Mesothelial cell of epicardium (in vitro differentiated cells): Measurements from ENCODE around the gene PRODH. TPM values are rescaled to one million over a fixed set of nuclear protein-coding genes. Genes with fewer than 3 reads are reported as not detected.
"Not testable (repeated sequence)": the region's sequence is repeated elsewhere in the genome, so short reads cannot be mapped to it uniquely, and the experiment has no call there.

Source experiments
- DNase-seq, 2 experiments: peaks; one replicate each; pipeline ENCODE4 v3.0.0; 2021; ENCODE audit warnings: low spot score in 2 of 2; ENCODE audit not compliant: unreplicated experiment in 2 of 2
- H3K27ac Mint-ChIP-seq: 2 replicates; pipeline ENCODE4 v1.8.0; 2021; ENCODE audit warnings: mixed read lengths
- H3K27me3 Mint-ChIP-seq: 2 replicates; pipeline ENCODE4 v1.8.0; 2021; ENCODE audit warnings: low read depth, mixed read lengths
- H3K36me3 Mint-ChIP-seq: 2 replicates; pipeline ENCODE4 v1.8.0; 2021; ENCODE audit warnings: mixed read lengths
- H3K4me1 Mint-ChIP-seq: 2 replicates; pipeline ENCODE4 v1.8.0; 2021; ENCODE audit warnings: mixed read lengths
- H3K4me3 Mint-ChIP-seq: 2 replicates; pipeline ENCODE4 v1.8.0; 2021; ENCODE audit warnings: mild to moderate bottlenecking, moderate library complexity, mixed read lengths
- H3K9me3 Mint-ChIP-seq: 2 replicates; pipeline ENCODE4 v1.8.0; 2021; ENCODE audit warnings: mixed read lengths
- CTCF ChIP-seq: fragments of 200-600 bp; sonication (generic); IDR thresholded peaks from one replicate; pipeline ENCODE4 v1.5.0; 2021; ENCODE audit warnings: antibody characterized with exemption; ENCODE audit not compliant: unreplicated experiment
- total RNA-seq: library from RNA; stranded (reverse); gene quantifications from 3 replicates; pipeline ENCODE4 v1.2.1, GENCODE V29; 2021

The PRODH gene
- total RNA-seq, 1 donor from 2014 or later: 2.1 TPM

DNA sequence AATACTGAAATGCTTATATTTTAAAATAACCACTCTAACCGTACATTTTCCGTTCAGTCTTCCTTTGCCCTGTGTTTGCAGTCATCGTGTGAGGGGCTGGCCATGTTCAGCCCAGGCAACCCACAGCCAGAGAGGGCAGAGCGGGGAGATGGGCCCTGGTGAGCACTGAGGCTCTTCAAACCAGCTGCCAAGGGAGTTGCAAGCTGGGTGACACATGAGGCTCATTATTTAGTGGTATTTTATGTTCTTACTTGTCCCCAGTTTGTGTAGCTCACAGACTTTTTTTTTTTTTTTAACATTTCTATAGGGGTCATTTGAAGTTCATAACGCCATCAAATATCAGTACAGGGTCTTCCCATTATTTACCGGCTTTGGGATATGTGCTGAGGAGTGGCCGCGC is 48.0 kb downstream of the PRODH start:
- DNase-seq: no peak
- H3K4me1 Mint-ChIP-seq: no peaks in the 10 kb centered on the region
- no peaks in the 10 kb centered on the region for H3K9me3 Mint-ChIP-seq
- H3K36me3 Mint-ChIP-seq: no peaks in the 10 kb centered on the region
- H3K27ac Mint-ChIP-seq: no peak overlapping the region
- no peaks in the 10 kb centered on the region for H3K27me3 Mint-ChIP-seq
- no peak overlapping the region for H3K4me3 Mint-ChIP-seq
- no peak for TF ChIP-seq CTCF

- not testable (repeated sequence) for H3K4me1 Mint-ChIP-seq, H3K4me3 Mint-ChIP-seq, H3K36me3 Mint-ChIP-seq, H3K27me3 Mint-ChIP-seq, DNase-seq, H3K27ac Mint-ChIP-seq, H3K9me3 Mint-ChIP-seq
Measured at GRCh38 chr22:18884465-18884864, 51.6 kb downstream of the PRODH start.

GRCh38 chr22:18881260-18881659 is 54.8 kb downstream of the PRODH start:
- H3K4me1 Mint-ChIP-seq, H3K27ac Mint-ChIP-seq, H3K27me3 Mint-ChIP-seq, DNase-seq, H3K4me3 Mint-ChIP-seq, H3K9me3 Mint-ChIP-seq, H3K36me3 Mint-ChIP-seq: not testable (repeated sequence)

Other genes starting within 250 kb of the PRODH start
- gene DGCR6, start 30.0 kb downstream of the PRODH start, total RNA-seq: 4.1 to 6.0 TPM (median 4.8 TPM) in 3 replicates
- gene DGCR2, start 186.1 kb upstream of the PRODH start, total RNA-seq: 77.3 to 78.9 TPM (median 78.3 TPM) in 3 replicates
- gene TSSK2, start 195.0 kb upstream of the PRODH start, total RNA-seq: not detected in 3 replicates
- gene ESS2, start 208.4 kb upstream of the PRODH start, total RNA-seq: 17.3 to 18.5 TPM (median 18.1 TPM) in 3 replicates
- gene GSC2, start 214.0 kb upstream of the PRODH start, total RNA-seq: not detected in 3 replicates
- 73.6 to 76.3 TPM (median 74.0 TPM) in 3 replicates for gene SLC25A1, start 242.4 kb upstream of the PRODH start, total RNA-seq